B cell (primary cell): ENCODE results near the gene CIAO2B. TPM values are rescaled to one million over a fixed set of nuclear protein-coding genes. Genes with fewer than 3 reads are reported as not detected.
"Not testable (repeated sequence)": the region's sequence is repeated elsewhere in the genome, so short reads cannot be mapped to it uniquely, and the experiment has no call there.

Source experiments
- ATAC-seq: fragments of 200-7000 bp; cut with Tn5 transposase; one replicate; pipeline ENCODE4 v1.10.0; 2021; ENCODE audit warnings: low read depth, mild to moderate bottlenecking, moderate number of reproducible peaks, moderate library complexity
- CTCF ChIA-PET: fragments of 350-600 bp; sonication (Branson Sonifier 250); formaldehyde crosslinking; loops from one replicate; lab custom pipeline; 2021; ENCODE audit warnings: antibody characterized with exemption, inconsistent platforms; lab: Charles Lee
- POLR2A ChIA-PET: fragments of 350-600 bp; sonication (Branson Sonifier 250); formaldehyde crosslinking; loops from one replicate; lab custom pipeline; 2021; ENCODE audit warnings: antibody characterized with exemption; lab: Charles Lee
- DNase-seq: peaks from one replicate; pipeline ENCODE4 v3.0.0; 2013
- H2AFZ ChIP-seq: 2 replicates; pipeline ENCODE4 v1.6.1; 2012; ENCODE audit warnings: mild to moderate bottlenecking, low read depth, low read length; ENCODE audit not compliant: insufficient read depth, poor library complexity, severe bottlenecking
- H3K27ac ChIP-seq, 2 donors: 1 replicate in 1 of 2; 2 replicates in 1 of 2; pipeline ENCODE4 v1.5.1; 2012 to 2013; ENCODE audit warnings: low read length in 2 of 2, mild to moderate bottlenecking in 2 of 2, moderate library complexity in 1 of 2
- H3K27me3 ChIP-seq, 4 experiments: fragments of 200-600 bp in 1 of 4; sonication (generic) in 1 of 4; replicated peaks in 1 of 4; 1 replicate in 2 of 4; 2 replicates in 2 of 4; pipeline versions ENCODE4 v1.6.1 to v1.7.0; 2013 to 2016; ENCODE audit warnings: low read length in 3 of 4, mild to moderate bottlenecking in 2 of 4, mixed read lengths in 1 of 4, moderate library complexity in 1 of 4; ENCODE audit not compliant: insufficient read depth in 4 of 4, control insufficient read depth in 3 of 4; ENCODE audit errors: control extremely low read depth in 1 of 4
- H3K36me3 ChIP-seq, 2 experiments: replicated peaks in 1 of 2; 1 replicate in 1 of 2; 2 replicates in 1 of 2; pipeline versions ENCODE4 v1.6.1 to v1.7.1; 2013; ENCODE audit warnings: low read length in 1 of 2; ENCODE audit not compliant: insufficient read depth in 2 of 2, control insufficient read depth in 1 of 2; ENCODE audit errors: control extremely low read depth in 1 of 2, extremely low read depth in 1 of 2
- H3K4me1 ChIP-seq, 2 donors: fragments of 200-600 bp in 1 of 2; sonication (generic) in 1 of 2; 1 replicate in 1 of 2; 2 replicates in 1 of 2; pipeline versions ENCODE4 v1.5.1 to v1.6.1; 2013 to 2017; ENCODE audit warnings: low read length in 2 of 2; ENCODE audit not compliant: control insufficient read depth in 2 of 2, insufficient read depth in 2 of 2
- H3K4me2 ChIP-seq: replicated peaks from 2 replicates; pipeline ENCODE3; 2012; ENCODE audit warnings: mild to moderate bottlenecking, low read depth, low read length; ENCODE audit not compliant: poor library complexity, severe bottlenecking
- H3K4me3 ChIP-seq, 5 experiments: fragments of 200-600 bp in 1 of 5; sonication (generic) in 1 of 5; 1 replicate in 3 of 5; 2 replicates in 2 of 5; pipeline versions ENCODE4 v1.5.1 to v1.7.0; 2011 to 2016; ENCODE audit warnings: low read length in 4 of 5, mild to moderate bottlenecking in 4 of 5, low read depth in 2 of 5, control low read depth in 1 of 5, moderate library complexity in 1 of 5; ENCODE audit not compliant: insufficient read depth in 1 of 5; ENCODE audit errors: control extremely low read depth in 1 of 5, extremely low read depth in 1 of 5
- H3K79me2 ChIP-seq: fragments of 200-600 bp; sonication (generic); one replicate; pipeline ENCODE4 v1.6.0; 2016; ENCODE audit warnings: low read length; ENCODE audit not compliant: control insufficient read depth, insufficient read depth
- H3K9ac ChIP-seq: fragments of 200-600 bp; sonication (generic); 2 replicates; pipeline ENCODE4 v1.6.1; 2017; ENCODE audit warnings: mild to moderate bottlenecking, low read length, moderate library complexity
- H3K9me3 ChIP-seq, 3 donors: one replicate each; pipeline versions ENCODE4 v1.6.1 to v1.7.1; 2013; ENCODE audit warnings: low read length in 2 of 3; ENCODE audit not compliant: control insufficient read depth in 2 of 3, insufficient read depth in 1 of 3; ENCODE audit errors: control extremely low read depth in 1 of 3
- H4K20me1 ChIP-seq: 2 replicates; pipeline ENCODE4 v1.6.0; 2012; ENCODE audit warnings: mild to moderate bottlenecking, low read length; ENCODE audit not compliant: insufficient read depth, control insufficient read depth, poor library complexity, severe bottlenecking
- H3K27ac Mint-ChIP-seq: one replicate; pipeline ENCODE4 v1.8.0; 2021; ENCODE audit warnings: mixed read lengths
- H3K27me3 Mint-ChIP-seq: one replicate; pipeline ENCODE4 v1.8.0; 2021; ENCODE audit warnings: mixed read lengths
- H3K4me1 Mint-ChIP-seq: one replicate; pipeline ENCODE4 v1.8.0; 2021; ENCODE audit warnings: mixed read lengths
- H3K4me3 Mint-ChIP-seq: one replicate; pipeline ENCODE4 v1.8.0; 2021; ENCODE audit warnings: mixed read lengths
- H3K9me3 Mint-ChIP-seq: one replicate; pipeline ENCODE4 v1.8.0; 2022; ENCODE audit warnings: mixed read lengths; ENCODE audit not compliant: insufficient read depth
- EZH2 ChIP-seq: IDR thresholded peaks from 2 replicates; pipeline ENCODE4 v1.6.1; 2012; ENCODE audit warnings: borderline replicate concordance, low read depth, mild to moderate bottlenecking, moderate library complexity, low read length; ENCODE audit not compliant: insufficient read depth, poor library complexity, severe bottlenecking
- WGBS: methylation state at CpG from one replicate; pipeline ENCODE4 v1.1.5; 2013; ENCODE audit warnings: missing lambda C conversion rate; ENCODE audit not compliant: insufficient coverage; 5-methylcytosine and 5-hydroxymethylcytosine counted together
- intact Hi-C: fragments of 100-400 bp; cut with micrococcal nuclease; formaldehyde crosslinking; loops from one replicate; pipeline ENCODE4 v1.10.0; 2022
- polyA plus RNA-seq: library from polyadenylated mRNA; depleted of rRNA; stranded (reverse); fragments of >200 nt; gene quantifications from 2 replicates; pipeline ENCODE4 v1.2.3, GENCODE V29; 2012
- total RNA-seq, 2 donors: library from RNA; stranded (reverse); fragments of 120-200 nt in 1 of 2; gene quantifications; 1 replicate in 1 of 2; 2 replicates in 1 of 2; pipeline versions ENCODE4 v1.2.3 to v1.2.4, GENCODE V29; 2013 to 2022
- TF ChIP-seq, protein P1 (sequence below): fragments of 200-600 bp; IDR thresholded peaks from one replicate; pipeline ENCODE4 v1.8.0; 2022; ENCODE audit warnings: antibody characterized with exemption, mild to moderate bottlenecking

Gene CIAO2B
- total and polyA plus RNA-seq, 2 donors (not counting 1 experiment from before 2014, with no cell fraction given) = 60.6 to 159 TPM

- 83% methylated on average over 8 of the region's 17 CpGs for WGBS
- not testable (repeated sequence) for H3K9me3 Mint-ChIP-seq
- CTCF ChIA-PET = interaction anchor here (0.7 to 1.1 kb wide), 3 partner anchors 8 to 519 kb away, joined by 3 to 4 read pairs (median 3); no protein-coding TSS in a partner anchor
Observed at GRCh38 chr16:66955363-66956153, 21.4 kb upstream of the CIAO2B start.

DNA sequence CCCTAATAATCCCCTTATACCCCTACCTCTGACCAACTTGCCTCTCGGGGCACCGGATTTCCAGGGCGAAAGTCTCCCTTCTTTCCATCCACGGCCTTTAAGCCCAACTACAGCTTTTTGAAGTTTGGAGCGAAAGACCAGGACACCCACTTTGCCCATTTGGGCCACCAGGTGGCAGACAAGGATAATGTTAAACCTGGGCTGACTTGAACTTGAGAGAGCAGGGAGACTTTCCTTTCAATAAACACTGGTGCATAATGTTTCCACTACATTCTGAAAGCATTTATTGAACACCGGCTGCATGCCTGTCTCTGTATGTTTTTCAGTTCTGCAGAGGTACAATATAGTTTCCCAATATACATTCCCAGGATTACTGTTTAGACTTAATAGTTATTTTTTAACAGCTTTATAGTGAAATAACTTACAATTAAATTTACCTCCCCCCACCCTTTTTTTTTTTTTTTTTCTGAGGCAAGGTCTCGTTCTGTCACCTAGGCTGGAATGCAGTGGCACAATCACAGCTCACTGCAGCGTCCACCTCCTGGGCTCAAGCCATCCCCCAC, 20.0 kb upstream of the CIAO2B start:
- no peak for TF ChIP-seq EZH2
- TF ChIP-seq, protein P1, sequence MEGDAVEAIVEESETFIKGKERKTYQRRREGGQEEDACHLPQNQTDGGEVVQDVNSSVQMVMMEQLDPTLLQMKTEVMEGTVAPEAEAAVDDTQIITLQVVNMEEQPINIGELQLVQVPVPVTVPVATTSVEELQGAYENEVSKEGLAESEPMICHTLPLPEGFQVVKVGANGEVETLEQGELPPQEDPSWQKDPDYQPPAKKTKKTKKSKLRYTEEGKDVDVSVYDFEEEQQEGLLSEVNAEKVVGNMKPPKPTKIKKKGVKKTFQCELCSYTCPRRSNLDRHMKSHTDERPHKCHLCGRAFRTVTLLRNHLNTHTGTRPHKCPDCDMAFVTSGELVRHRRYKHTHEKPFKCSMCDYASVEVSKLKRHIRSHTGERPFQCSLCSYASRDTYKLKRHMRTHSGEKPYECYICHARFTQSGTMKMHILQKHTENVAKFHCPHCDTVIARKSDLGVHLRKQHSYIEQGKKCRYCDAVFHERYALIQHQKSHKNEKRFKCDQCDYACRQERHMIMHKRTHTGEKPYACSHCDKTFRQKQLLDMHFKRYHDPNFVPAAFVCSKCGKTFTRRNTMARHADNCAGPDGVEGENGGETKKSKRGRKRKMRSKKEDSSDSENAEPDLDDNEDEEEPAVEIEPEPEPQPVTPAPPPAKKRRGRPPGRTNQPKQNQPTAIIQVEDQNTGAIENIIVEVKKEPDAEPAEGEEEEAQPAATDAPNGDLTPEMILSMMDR = peak; percentile 86
- H3K27me3 ChIP-seq = peaks cover 0 to 22% (median 13%) of the 10 kb centered on the region in 4 experiments
- peaks cover 52% of the 10 kb centered on the region for H3K27me3 Mint-ChIP-seq
- H3K9me3 Mint-ChIP-seq = no peaks in the 10 kb centered on the region
- H3K4me2 ChIP-seq = no peak overlapping the region
- H3K27ac ChIP-seq = no peak overlapping the region
- H3K9me3 ChIP-seq = no peaks in the 10 kb centered on the region
- no peak overlapping the region for H3K9ac ChIP-seq
- H3K79me2 ChIP-seq = no peaks in the 10 kb centered on the region
- H2AFZ ChIP-seq = no peak overlapping the region
- ATAC-seq (peak; percentile 82), DNase-seq (peak; percentile 77)
- no peak overlapping the region for H3K4me3 Mint-ChIP-seq
- intact Hi-C loops = loop anchor here (1.0 to 2.0 kb wide), 3 partner anchors 59 to 231 kb away; no protein-coding TSS in a partner anchor
- CTCF ChIA-PET = interaction anchor here (0.6 to 1.7 kb wide), 11 partner anchors 11 to 1431 kb away, joined by 3 to 14 read pairs (median 4); no protein-coding TSS in a partner anchor
- H3K27ac Mint-ChIP-seq = no peak overlapping the region
- H3K4me1 ChIP-seq = peaks cover 0 to 4% of the 10 kb centered on the region in 2 donors
- H3K4me1 Mint-ChIP-seq = no peaks in the 10 kb centered on the region
- no peaks in the 10 kb centered on the region for H3K36me3 ChIP-seq
- no peak overlapping the region for H3K4me3 ChIP-seq
- POLR2A ChIA-PET = interaction anchor here (0.6 to 0.7 kb wide), 3 partner anchors 60 to 544 kb away, joined by 3 read pairs; no protein-coding TSS in a partner anchor
- WGBS = 18% methylated on average over 4 of the region's 8 CpGs
- no peaks in the 10 kb centered on the region for H4K20me1 ChIP-seq

More at GRCh38 chr16:66955363-66956153, 21.4 kb upstream of the CIAO2B start:
- H3K9ac ChIP-seq, H3K9me3 ChIP-seq, H3K4me1 ChIP-seq, H4K20me1 ChIP-seq, H3K27me3 ChIP-seq, POLR2A ChIA-PET, DNase-seq, ATAC-seq, H3K4me3 Mint-ChIP-seq, H3K27ac ChIP-seq, H2AFZ ChIP-seq, H3K4me1 Mint-ChIP-seq, H3K27ac Mint-ChIP-seq, H3K79me2 ChIP-seq, H3K4me2 ChIP-seq, H3K36me3 ChIP-seq, H3K4me3 ChIP-seq: not testable (repeated sequence)
- intact Hi-C loops = loop anchor here (2.0 kb wide), 1 partner anchor 199 kb away; no protein-coding TSS in a partner anchor
- H3K27me3 Mint-ChIP-seq = peaks cover 41% of the 10 kb centered on the region
